Measurements from ENCODE around the gene LAMC3. TPM values are rescaled to one million over a fixed set of nuclear protein-coding genes. Genes with fewer than 3 reads are reported as not detected.

The LAMC3 gene
- total RNA-seq, 4 donors from 2014 or later = under 0.01 to 0.78 (median 0.50) TPM; not detected in 1

GRCh38 chr9:131021785-131022184 is 12.8 kb downstream of the LAMC3 start:
- Histone ChIP-seq H3K27me3 (peaks cover 66% of the 10 kb centered on the region), H3K4me3 (no peak overlapping the region), H3K4me1 (no peaks in the 10 kb centered on the region), H3K9me3 (peaks cover 0 to 11% (median 0%) of the 10 kb centered on the region in 3 donors), H3K36me3 (no peaks in the 10 kb centered on the region), H3K27ac (no peak overlapping the region)
- ATAC-seq = no peak
- TF ChIP-seq EP300 (IDR thresholded peaks at IDR 0.05) = no peak
- no peak for TF ChIP-seq POLR2A (IDR thresholded peaks at IDR 0.05)
- TF ChIP-seq, protein P1, sequence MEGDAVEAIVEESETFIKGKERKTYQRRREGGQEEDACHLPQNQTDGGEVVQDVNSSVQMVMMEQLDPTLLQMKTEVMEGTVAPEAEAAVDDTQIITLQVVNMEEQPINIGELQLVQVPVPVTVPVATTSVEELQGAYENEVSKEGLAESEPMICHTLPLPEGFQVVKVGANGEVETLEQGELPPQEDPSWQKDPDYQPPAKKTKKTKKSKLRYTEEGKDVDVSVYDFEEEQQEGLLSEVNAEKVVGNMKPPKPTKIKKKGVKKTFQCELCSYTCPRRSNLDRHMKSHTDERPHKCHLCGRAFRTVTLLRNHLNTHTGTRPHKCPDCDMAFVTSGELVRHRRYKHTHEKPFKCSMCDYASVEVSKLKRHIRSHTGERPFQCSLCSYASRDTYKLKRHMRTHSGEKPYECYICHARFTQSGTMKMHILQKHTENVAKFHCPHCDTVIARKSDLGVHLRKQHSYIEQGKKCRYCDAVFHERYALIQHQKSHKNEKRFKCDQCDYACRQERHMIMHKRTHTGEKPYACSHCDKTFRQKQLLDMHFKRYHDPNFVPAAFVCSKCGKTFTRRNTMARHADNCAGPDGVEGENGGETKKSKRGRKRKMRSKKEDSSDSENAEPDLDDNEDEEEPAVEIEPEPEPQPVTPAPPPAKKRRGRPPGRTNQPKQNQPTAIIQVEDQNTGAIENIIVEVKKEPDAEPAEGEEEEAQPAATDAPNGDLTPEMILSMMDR (IDR thresholded peaks at IDR 0.05) = no peak
- TF ChIP-seq POLR2AphosphoS5 (IDR thresholded peaks at IDR 0.05) = no peak
- WGBS, 2 donors (ENCODE audit: low coverage in 1 of 2) = 94 to 100% methylated on average over 1 to 4 of the region's 7 CpGs

- ATAC-seq = no peak
- Histone ChIP-seq H3K9me3 (peaks cover 0 to 6% (median 0%) of the 10 kb centered on the region in 3 donors), H3K27me3 (peaks cover 46% of the 10 kb centered on the region), H3K4me1 (no peaks in the 10 kb centered on the region), H3K27ac (no peak overlapping the region), H3K4me3 (no peak overlapping the region), H3K36me3 (no peaks in the 10 kb centered on the region)
- 81 to 83% methylated on average over 6 to 7 of the region's 15 CpGs for WGBS, 2 donors (ENCODE audit: low coverage in 1 of 2)
- TF ChIP-seq POLR2AphosphoS5 (IDR thresholded peaks at IDR 0.05) (no peak), EP300 (IDR thresholded peaks at IDR 0.05) (no peak), POLR2A (IDR thresholded peaks at IDR 0.05) (no peak)
- TF ChIP-seq, protein P1 (IDR thresholded peaks at IDR 0.05) = no peak
Observed at GRCh38 chr9:131024978-131025868, 16.2 kb downstream of the LAMC3 start.

GRCh38 chr9:131025953-131026858 is 17.2 kb downstream of the LAMC3 start:
- Histone ChIP-seq H3K9me3 (no peaks in the 10 kb centered on the region), H3K27ac (no peak overlapping the region), H3K27me3 (peaks cover 39% of the 10 kb centered on the region), H3K4me1 (no peaks in the 10 kb centered on the region), H3K4me3 (no peak overlapping the region), H3K36me3 (no peaks in the 10 kb centered on the region)
- no peak for ATAC-seq
- WGBS, 2 donors (ENCODE audit: low coverage in 1 of 2) = 83 to 91% methylated on average over 1 to 8 of the region's 40 CpGs
- TF ChIP-seq POLR2A (IDR thresholded peaks at IDR 0.05) = no peak
- no peak for TF ChIP-seq POLR2AphosphoS5 (IDR thresholded peaks at IDR 0.05)
- no peak for TF ChIP-seq EP300 (IDR thresholded peaks at IDR 0.05)
- TF ChIP-seq, protein P1 (IDR thresholded peaks at IDR 0.05) = no peak

GRCh38 chr9:131027048-131027871 is 18.3 kb downstream of the LAMC3 start:
- Histone ChIP-seq H3K4me1 (no peaks in the 10 kb centered on the region), H3K9me3 (no peaks in the 10 kb centered on the region), H3K36me3 (no peaks in the 10 kb centered on the region), H3K4me3 (no peak overlapping the region), H3K27me3 (peaks cover 37% of the 10 kb centered on the region), H3K27ac (no peak overlapping the region)
- 88 to 99% methylated on average over 5 to 15 of the region's 23 CpGs for whole genome bisulfite sequencing, 2 donors (ENCODE audit: low coverage in 1 of 2)
- no peak for ATAC-seq
- TF ChIP-seq EP300 (IDR thresholded peaks at IDR 0.05) (no peak), POLR2AphosphoS5 (IDR thresholded peaks at IDR 0.05) (no peak), POLR2A (IDR thresholded peaks at IDR 0.05) (no peak)
- TF ChIP-seq, protein P1 (IDR thresholded peaks at IDR 0.05) = no peak
